Thoracic aorta (tissue), 2 donors: ENCODE results near the gene ENOX1. TPM values are rescaled to one million over a fixed set of nuclear protein-coding genes. Genes with fewer than 3 reads are reported as not detected.

Experiments used
- ATAC-seq: fragments of 150-250 bp; one replicate; pipeline ENCODE4 v1.8.0; 2017; ENCODE audit warnings: low read depth; ENCODE audit not compliant: insufficient number of reproducible peaks, low FRiP score
- DNase-seq: peaks from one replicate; pipeline ENCODE4 v3.0.0-alpha.2; 2020; ENCODE audit warnings: low spot score
- H3K27ac ChIP-seq, 2 donors: fragments of 200-600 bp; sonication (generic); 1 replicate in 1 of 2; 2 replicates in 1 of 2; pipeline ENCODE4 v1.5.1; 2016; ENCODE audit warnings: mild to moderate bottlenecking in 2 of 2, moderate library complexity in 2 of 2
- H3K27me3 ChIP-seq: fragments of 200-600 bp; sonication (generic); replicated peaks from 2 replicates; pipeline ENCODE4 v1.6.0; 2016; ENCODE audit warnings: mild to moderate bottlenecking; ENCODE audit not compliant: insufficient read depth
- H3K36me3 ChIP-seq: fragments of 200-600 bp; sonication (generic); one replicate; pipeline ENCODE4 v1.5.1; 2016
- H3K4me1 ChIP-seq, 2 donors: fragments of 200-600 bp; sonication (generic); 1 replicate in 1 of 2; 2 replicates in 1 of 2; pipeline versions ENCODE4 v1.5.1 to v1.6.0; 2016; ENCODE audit warnings: low read depth in 2 of 2, mild to moderate bottlenecking in 1 of 2; ENCODE audit not compliant: control insufficient read depth in 1 of 2
- H3K4me3 ChIP-seq: fragments of 200-600 bp; sonication (generic); 2 replicates; pipeline ENCODE4 v1.5.1; 2016; ENCODE audit warnings: mild to moderate bottlenecking
- H3K9me3 ChIP-seq: fragments of 200-600 bp; sonication (generic); 2 replicates; pipeline ENCODE4 v1.5.1; 2016
- CTCF ChIP-seq: fragments of 200-600 bp; sonication (generic); IDR thresholded peaks from one replicate; pipeline ENCODE4 v1.5.1; 2019; ENCODE audit warnings: antibody characterized with exemption
- total RNA-seq, 2 donors: library from RNA; depleted of rRNA; stranded (reverse); fragments of >200 nt; gene quantifications; one replicate each; pipeline versions ENCODE4 v1.1.0 to v1.2.3, GENCODE V29; 2016

Gene ENOX1
- total RNA-seq, 2 donors from 2014 or later: 0.41 to 2.3 TPM

DNA sequence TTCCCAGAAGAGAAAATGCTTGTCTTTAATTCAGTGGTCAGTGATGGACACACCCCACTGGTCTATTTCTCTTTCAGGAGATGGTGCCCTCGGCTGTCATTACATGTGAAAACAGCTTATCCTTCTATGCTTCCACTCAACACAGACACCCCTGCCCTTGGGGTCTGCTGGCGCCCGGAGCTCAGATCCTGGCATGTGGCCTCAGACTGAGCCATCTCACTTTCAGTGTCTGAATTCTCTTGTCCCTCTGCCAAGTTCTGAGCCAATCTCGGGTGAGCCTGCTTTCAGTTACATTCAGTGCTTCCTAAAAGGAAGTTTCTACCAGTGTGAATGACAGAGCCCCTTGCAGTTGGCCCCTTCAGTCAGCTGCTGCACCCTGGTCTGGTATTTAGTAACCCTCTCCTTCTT is 469.8 kb downstream of the ENOX1 start:
- ATAC-seq (no peak), DNase-seq (no peak)
- no peak for TF ChIP-seq CTCF
- H3K36me3 ChIP-seq: no peaks in the 10 kb centered on the region
- no peak overlapping the region for H3K27ac ChIP-seq
- H3K4me1 ChIP-seq: peaks cover 0 to 20% of the 10 kb centered on the region in 2 donors
- no peaks in the 10 kb centered on the region for H3K9me3 ChIP-seq
- H3K27me3 ChIP-seq: no peaks in the 10 kb centered on the region
- peak overlapping the region; percentile 45 for H3K4me3 ChIP-seq

DNA sequence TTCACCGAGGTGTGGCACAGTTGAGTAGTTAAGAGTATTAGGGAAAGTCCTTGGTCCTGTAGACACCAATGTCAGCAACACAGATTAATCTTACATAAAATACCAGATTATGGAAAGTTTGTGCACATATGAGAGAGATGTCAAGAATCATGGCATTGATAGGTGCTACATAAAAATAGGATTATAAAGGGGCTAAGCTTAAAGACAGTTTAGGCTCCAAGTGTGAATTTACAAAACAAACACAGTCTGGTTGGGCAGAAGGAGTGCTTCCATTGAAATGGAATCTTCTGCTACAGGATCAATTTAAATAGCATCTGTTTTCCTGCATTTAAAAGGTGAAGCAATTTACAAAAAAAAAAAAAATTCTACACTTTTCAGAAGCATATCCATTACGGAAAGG is 470.5 kb downstream of the ENOX1 start:
- ATAC-seq (no peak), DNase-seq (no peak)
- Histone ChIP-seq H3K36me3 (no peaks in the 10 kb centered on the region), H3K4me3 (no peak overlapping the region), H3K27ac (no peak overlapping the region), H3K4me1 (peaks cover 0 to 20% of the 10 kb centered on the region in 2 donors), H3K9me3 (no peaks in the 10 kb centered on the region), H3K27me3 (no peaks in the 10 kb centered on the region)
- TF ChIP-seq CTCF: no peak

DNA sequence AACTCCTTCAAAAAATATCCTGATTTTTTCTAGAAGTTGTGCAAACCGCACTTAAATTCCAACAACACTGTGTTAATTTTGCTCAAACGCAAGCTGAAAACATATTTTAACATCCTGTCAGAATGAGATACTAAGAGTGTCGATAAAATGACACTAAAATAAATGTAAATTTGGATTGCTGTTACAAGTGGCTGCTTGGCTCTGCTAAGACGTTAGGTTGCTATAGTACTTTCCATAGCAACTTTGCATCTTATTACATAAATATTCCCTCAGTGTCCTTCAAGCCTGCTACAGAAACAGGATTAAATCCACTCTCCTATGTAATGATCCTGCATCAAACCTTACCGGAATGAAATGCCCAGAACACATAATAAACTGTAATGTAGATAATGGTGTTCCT is 471.2 kb downstream of the ENOX1 start:
- Histone ChIP-seq H3K36me3 (no peaks in the 10 kb centered on the region), H3K4me3 (no peak overlapping the region), H3K4me1 (peaks cover 0 to 20% of the 10 kb centered on the region in 2 donors), H3K27ac (no peak overlapping the region), H3K27me3 (no peaks in the 10 kb centered on the region), H3K9me3 (no peaks in the 10 kb centered on the region)
- DNase-seq: no peak
- no peak for TF ChIP-seq CTCF
- no peak for ATAC-seq

DNA sequence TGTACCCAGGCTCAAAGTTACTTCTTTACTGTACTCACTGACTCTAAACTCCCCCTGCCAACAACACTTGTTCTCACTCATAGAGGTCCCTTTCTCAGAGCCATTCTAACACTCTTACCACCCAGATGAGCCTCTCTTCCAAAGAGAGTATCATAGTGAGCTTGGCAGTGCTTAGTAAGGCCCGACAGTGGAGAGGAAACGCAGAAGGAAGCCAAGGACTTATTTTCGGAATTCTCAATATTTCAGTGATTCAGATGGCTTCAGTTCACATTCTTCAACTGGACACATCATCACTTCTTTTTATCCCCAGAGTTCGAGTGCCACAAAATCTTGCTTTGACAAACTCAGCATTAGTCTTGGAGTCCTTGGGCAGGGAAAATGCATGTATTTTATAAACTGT is 477.5 kb downstream of the ENOX1 start:
- TF ChIP-seq CTCF: no peak
- no peaks in the 10 kb centered on the region for H3K4me1 ChIP-seq
- no peaks in the 10 kb centered on the region for H3K27me3 ChIP-seq
- ATAC-seq: no peak
- H3K4me3 ChIP-seq: no peak overlapping the region
- H3K9me3 ChIP-seq: no peaks in the 10 kb centered on the region
- no peak overlapping the region for H3K27ac ChIP-seq
- no peak for DNase-seq
- no peaks in the 10 kb centered on the region for H3K36me3 ChIP-seq

- no peaks in the 10 kb centered on the region for H3K27me3 ChIP-seq
- DNase-seq (peak; percentile 19), ATAC-seq (no peak)
- no peak overlapping the region for H3K4me3 ChIP-seq
- H3K4me1 ChIP-seq: peaks cover 0 to 5% of the 10 kb centered on the region in 2 donors
- no peaks in the 10 kb centered on the region for H3K36me3 ChIP-seq
- no peaks in the 10 kb centered on the region for H3K9me3 ChIP-seq
- H3K27ac ChIP-seq: no peak overlapping the region
- no peak for TF ChIP-seq CTCF
Observed at GRCh38 chr13:43307921-43308433, 478.8 kb downstream of the ENOX1 start.
